HG03045 (cell line): ENCODE results near the gene SMCO2.

Source experiments
- ATAC-seq: cut with Tn5 transposase; IDR thresholded peaks from one replicate; pipeline ENCODE4 v1.9.1; 2021; ENCODE audit warnings: mild to moderate bottlenecking, moderate library complexity; ENCODE audit not compliant: unreplicated experiment

SMCO2 gene

DNA sequence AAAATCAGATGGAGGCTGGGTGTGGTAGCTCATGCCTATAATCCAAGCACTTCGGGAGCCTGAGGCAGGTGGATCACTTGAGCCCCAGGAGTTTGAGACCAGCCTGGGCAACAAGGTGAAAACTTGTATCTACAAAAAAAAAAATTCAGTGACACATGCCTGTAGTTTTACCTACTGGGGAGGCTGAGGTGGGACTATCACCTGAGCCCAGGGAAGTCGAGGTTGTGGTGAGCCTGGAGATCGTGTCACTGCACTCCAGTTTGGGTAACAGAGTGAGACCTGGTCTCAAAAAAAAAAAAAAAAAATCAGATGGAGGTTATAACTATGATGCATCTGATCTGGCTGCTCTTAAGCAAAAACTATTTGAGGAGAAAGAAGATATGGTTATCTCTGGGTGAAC lies 50.9 kb downstream of the SMCO2 start:
- ATAC-seq: no peak

DNA sequence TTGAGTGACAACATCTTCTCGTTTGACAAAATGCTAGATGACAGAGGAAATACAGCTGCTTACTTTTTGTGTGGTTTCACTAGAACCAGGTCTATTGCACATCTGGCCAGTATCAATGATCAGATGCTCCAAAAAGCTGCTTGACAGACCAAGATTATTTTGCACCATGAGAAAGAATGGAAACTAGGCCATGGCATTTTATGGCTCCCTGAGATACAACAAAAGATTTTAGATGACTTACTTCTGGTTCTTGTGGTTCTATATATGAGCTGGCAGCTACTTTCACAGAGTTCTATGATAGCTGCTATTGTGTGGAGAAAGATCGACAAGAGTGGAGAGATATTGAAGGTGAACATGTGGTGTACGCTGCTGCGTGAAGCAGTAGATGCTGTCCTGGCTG lies 51.6 kb downstream of the SMCO2 start:
- no peak for ATAC-seq

DNA sequence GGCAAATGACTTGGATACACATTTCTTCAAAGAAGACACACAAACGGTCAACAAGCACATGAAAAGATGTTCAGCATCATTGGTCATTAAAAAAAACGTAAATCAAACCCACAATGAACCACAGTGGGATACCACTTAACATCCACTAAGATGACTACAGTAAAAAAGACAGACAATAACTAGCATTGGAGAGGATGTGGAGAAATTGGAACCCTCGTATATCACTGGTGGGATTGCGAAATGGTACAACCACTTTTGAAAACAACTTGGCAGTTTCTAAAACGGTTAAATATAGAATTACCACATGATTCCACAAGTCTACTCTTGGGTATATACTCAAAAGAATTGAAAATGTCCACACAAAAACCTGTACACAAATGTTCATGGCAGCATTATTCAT lies 52.2 kb downstream of the SMCO2 start:
- no peak for ATAC-seq

DNA sequence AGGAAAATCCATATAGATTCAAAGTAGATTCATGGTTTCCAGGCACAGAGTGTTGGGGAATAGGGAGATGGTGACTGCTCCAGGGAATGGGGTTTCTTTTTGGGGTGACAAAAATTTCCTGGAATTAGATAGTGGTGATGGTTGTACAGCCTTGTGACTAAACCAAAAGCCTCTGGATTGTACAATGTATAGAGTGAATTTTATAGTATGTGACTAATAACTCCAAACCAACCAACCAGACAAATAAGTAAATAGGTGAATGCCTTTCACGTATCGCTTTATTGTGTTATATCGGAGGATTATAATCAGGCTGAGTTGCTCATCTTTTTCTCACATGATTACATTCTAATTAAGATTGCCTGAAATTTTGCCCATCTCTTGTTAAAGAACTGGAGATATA lies 52.8 kb downstream of the SMCO2 start:
- ATAC-seq: no peak

DNA sequence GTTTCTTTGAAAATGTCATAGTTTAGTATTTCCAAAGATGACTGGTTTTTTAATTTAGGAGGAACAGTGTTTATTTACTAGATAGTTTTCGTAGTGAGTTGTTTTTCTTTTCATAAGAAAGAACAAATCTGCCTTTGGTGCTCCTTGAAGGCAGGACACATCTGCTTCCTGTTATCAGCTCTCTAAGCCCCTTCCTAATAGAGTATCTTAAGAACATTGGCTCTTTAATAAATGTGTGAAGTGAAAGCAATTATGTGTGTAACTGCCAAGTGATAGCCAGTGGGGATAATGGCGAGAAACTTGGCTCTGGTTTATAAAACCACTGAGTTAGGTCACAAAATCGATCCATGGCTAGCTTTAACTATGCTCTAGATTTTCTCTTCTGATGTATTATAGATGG lies 54.0 kb downstream of the SMCO2 start:
- no peak for ATAC-seq

DNA sequence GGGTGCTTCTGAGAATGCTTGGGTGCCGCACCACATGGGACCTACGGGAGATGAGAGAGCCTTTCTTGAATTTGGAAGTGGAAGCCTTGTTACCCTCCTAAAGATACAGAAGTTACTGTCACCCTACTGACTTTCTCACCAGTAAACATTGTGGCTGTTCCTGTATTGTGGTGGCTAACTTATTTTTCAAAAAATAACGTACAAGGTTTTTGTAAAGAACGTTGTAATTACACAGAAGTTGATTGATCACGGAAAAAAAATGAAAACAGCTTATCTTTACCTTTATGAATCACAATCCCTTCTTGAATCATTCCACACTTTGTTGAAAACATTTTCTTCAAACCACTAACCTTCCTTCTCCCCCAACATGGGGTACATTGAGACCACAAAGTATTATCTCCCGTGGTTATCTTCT lies 55.5 kb downstream of the SMCO2 start:
- no peak for ATAC-seq

DNA sequence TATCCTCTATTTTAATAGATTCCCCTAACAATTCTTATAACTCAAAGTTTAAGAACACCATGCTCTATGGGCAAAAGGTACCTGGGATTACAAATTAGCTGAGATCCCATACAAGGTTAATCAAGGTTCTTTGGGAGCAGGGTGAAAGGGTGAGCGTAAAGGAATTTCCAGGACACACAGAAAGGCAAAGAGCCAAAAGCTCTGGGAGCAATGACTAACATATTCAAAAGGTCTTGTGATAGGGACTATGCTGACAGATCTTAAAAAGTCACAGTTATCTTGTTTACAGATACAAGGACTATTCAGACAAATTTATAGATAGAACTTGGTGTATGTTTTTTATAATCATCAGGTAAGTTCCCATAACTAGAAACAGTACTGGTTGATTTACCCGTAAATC lies 58.0 kb downstream of the SMCO2 start:
- ATAC-seq: no peak

DNA sequence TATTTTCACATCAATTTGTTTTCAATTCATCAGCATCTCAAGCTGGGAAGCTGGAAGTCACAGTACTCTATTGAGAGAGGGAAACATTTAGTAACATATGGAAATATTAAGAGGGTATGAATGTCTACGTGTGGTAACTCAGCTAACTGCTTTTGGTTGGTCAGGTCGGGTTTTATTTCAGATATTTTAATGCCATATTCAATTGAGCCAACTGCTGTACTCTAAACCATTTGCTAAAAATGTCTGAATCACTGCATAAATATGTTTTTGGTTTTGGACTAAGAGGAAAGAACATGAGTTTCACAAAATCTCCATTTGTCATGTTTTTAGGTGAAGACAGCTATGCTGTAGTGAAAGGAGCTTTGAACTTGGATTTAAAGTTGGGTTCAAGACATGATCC lies 58.6 kb downstream of the SMCO2 start:
- ATAC-seq: no peak

DNA sequence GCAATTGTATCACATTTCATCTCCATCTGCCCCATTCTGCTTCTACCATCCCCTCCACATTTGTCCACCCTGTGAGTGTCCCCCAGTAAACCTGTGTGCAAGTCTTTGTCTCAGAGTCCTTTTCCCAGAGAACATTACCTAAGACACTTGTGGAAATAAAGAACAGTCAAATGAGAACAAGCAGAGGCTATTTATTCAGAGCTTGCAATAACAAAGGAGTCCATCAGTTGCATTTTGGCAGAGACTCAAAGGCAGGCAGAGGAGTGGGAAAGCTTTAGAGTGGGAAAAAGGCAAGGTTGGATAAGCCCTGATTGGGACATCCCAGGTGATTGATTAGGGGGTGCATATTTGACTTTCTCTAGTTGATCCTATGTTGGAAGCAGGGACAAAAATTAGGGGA lies 59.2 kb downstream of the SMCO2 start:
- no peak for ATAC-seq

DNA sequence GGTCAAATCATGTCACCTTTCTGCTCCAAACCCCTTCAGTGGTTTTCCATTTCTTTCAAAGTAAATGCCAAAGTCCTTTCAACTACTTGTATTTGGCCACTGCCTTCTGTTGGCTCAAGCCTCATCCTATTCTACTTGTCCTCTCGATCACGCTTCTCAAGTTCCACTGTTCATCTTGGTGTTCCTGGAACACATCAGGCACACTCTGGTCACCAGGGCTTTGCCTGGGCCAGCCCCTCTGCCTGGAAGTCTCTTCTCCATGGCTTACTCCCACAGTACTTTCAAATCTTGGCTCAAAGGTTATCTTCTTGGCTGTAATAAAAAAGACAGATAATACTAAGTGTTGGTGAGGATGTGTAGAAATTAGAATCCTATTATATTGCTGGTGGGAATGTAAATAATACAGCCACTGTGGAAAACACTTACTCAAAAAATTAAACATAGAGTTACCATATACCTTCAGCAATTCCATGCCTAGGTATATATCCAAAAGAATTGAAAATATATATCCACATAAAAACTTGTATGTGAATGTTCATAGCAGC lies 60.2 kb downstream of the SMCO2 start:
- no peak for ATAC-seq

DNA sequence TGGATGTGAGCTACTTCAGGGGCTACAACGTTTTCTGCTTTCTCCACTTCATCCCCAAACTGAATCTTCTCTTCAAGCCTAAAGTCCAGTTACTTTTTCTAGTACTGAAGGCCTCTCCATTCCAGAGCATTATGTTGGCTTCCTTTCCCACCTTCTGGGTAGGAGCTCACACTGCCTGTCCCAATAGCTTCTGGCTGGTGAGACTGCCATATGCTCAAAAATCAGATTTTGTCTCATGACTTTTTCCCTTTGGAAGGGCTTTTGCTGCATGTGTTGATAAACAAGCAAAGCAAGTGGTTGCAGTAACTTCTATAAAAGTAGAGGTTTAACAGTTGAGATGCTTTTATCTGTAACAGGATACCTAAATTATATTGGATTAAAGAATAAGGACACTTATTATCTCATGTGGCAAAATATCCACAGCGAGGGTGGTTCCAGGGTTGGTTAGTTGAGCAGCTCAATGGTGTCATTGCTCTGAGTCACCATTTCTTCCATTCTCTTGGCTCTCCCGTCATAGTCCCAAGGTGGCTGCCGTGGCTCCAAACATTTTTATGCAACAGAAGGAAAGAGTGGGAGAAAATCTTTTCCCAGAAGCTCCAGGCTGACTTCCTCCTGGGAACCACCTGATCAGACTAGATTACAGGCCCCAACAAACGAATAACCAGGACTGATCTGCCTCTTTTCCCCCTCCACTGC lies 62.3 kb downstream of the SMCO2 start:
- ATAC-seq: no peak

DNA sequence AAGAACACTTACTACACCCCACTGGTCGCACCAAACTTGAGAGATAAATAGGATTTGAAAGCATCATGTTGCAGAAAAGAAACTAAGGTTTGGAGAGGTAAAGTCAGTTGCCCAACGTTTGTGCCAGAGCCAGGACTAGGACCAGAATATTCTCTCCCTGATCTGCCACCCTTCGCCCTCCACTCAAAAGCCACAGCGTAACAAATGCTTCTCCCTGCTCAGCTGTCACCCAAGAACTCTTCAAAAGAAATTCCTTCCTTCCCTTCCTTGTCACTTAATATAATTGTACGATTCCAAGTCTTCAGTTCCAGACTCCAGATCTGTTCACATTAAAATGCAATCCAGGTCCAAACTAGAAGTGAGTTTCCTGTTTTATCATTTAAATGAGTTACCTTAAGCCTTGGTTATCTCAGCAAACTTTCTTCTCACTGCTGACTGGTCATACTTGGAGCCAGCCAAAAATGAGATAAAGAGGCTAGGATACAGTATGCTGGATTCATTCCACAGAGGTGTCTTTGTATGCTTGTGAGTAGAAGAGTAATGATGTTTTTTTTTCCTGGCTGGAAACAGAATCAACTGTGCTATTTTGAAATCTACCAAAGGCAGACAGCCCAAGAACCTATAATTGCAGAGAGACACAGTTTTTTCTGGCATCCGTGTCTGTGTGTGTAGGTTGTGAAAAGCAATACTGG lies 64.6 kb downstream of the SMCO2 start:
- no peak for ATAC-seq

DNA sequence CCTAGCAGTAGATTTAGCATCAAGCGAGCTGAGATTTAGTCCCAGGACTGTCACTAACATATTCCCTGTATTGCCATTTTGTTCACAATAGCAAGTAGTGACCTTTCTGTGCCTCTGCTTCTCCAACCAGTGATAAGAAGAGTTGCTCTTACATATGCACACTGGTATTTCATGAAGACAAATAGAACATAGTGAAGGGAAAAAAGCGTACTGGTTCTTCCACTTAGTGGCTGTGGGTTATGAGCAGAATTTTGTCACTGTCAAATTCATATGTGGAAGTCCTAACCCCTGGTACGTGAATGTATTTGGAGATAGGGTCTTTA lies 65.1 kb downstream of the SMCO2 start:
- ATAC-seq: no peak

DNA sequence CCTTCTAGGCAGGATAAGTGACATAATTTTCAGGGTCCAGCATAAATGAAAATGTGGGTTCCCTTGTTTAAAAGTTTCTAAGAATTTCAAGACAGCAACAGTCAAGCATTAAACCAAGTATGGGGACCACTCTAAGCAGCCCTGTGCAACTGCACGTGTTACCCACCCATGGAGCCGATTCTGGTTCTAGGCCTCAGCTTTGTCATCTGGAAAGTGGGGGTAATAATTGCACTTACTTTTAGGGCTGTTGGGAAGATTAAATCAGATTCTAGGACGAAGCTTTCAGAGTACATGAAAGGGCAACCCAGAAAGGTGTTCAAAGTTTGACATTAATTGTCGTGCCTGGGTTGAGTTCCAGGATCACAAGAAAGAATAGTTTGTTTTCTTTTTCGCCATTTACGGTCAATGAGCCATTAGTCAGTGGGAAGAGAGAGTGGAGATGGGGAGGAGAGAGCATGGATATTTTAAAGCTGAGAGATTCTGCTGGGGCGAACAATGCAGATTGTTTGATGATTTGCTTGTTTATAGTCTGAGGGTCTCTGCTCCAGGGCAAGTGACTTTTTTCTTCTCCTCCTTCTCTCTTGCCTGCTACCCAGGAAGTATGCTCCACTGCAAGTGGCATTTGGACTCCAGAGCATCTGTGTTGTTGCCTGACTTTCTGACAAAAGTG lies 66.8 kb downstream of the SMCO2 start:
- ATAC-seq: no peak

DNA sequence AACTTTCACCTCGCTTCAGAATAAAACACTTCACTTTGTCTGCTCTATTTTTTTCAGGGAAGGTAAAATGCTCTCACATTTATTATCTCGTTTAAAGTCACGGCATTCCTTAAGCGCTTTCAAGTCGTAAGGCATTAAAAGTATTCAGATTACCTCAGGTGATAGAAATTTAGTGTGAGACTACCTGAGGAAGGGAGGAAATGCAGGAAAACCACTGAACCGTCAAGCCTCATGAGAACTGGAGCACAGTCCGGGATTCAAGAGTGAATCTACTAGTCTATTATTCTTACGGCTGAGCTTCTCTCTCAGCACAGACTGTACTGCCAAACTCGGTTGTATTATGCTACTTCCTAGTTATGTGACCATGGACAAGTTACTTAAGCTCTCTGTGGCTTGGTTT lies 69.1 kb downstream of the SMCO2 start:
- no peak for ATAC-seq

DNA sequence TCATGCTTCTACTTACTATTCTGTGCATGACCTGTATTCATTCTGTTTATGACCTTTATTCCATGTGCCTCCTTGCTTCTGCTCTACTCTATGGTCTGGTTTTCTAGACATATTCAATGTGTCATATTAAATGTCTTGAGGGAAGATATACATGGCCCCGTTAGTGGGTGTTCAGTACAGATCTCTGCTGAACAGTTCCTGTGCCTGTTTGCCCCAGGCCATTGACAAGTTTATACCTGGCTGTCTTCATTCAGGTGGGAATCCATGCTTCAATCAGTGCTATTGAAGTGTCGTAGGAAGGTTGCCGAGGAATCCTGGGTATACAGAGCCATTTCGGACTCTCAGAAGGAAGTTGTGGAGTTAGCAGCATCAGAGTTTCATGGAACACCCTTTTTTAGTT lies 70.1 kb downstream of the SMCO2 start:
- ATAC-seq: no peak

DNA sequence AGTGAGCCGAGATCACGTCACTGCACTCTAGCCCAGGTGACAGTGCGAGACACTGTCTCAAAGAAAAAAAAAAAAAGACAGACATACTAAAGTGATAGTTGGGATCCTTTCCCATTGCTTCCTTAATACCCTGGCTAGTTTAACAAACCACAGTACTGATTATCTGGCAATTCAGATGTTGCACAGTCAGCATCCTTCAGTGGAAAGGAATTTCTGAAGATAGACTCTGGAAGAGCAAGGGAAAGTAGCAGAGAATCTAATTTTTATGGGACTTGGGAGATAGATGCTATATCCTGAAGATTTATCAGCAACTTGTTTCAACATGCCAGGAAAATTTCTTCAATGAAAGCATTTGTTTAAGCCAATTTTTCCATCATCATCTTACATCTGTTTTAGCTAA lies 71.0 kb downstream of the SMCO2 start:
- ATAC-seq: no peak

DNA sequence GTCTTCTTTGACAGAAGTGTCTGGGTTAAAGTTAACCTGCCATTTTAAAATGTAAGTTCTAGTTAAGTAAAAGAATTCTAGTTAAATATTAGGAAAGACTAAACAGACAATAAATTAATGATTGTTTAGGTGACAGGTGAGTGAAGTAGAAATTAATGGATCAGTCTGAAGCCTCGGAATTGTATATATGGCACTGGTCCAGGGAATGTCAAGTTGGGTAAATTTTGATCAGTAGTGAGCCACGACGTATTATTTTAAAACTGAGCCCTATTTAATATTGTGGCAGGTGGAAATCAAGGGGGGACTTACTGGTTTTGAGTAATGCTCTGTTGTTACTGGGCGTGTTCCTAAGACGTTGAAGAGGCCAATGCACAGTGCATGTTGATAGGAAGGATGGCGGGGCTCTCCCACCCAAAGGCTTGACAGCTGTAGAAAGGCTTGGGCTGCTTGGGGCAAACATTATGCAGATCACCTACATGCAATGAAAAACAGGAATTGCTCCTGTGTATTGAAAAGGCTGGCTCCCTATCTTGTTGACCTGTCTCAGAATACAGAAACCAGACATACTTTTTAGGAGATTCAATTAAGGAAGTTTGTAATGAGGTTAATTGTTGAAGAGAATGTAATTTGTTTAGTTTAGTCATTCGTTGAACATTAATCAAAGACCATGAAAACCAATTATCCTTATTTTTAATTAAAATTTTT lies 71.6 kb downstream of the SMCO2 start:
- ATAC-seq: no peak

DNA sequence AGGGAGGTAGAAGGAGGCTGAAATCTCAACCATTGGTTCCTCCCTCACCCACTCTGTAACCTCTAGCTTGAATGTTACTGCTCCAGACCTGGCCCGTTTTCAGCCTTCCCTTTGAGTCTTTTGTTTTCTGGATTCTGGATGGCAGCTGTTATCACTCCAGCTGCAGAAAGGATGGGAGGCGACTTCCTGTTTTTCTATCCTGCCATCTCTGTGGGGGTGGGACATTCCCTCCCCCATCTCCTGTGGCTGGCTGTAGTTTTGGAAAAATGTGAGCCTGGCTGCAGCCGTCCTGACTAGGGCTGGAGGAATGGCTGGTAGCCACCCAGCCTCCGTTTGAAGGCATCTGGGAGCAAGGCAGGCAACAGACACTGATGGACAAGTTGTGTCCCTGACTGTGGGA lies 74.5 kb downstream of the SMCO2 start:
- ATAC-seq: no peak

DNA sequence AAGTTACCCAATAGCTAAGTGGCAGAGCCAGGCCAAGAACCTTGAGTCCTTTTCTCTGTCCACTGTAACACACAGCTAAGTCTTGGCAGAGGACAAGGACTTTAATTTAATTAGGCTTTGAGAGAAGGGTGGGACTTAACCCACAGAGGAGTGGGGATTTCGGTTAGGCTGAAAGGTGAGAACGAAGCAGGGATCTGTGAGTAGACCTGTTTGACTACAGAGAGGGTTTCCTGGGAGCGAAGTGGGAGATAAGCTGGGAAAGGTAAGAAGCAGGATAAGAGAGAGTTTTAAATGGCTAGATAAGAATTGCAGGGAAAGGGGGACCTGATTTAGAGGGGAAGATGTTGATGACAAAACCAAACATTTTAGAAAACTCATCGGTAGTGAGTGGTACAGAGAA lies 75.4 kb downstream of the SMCO2 start:
- ATAC-seq: no peak

DNA sequence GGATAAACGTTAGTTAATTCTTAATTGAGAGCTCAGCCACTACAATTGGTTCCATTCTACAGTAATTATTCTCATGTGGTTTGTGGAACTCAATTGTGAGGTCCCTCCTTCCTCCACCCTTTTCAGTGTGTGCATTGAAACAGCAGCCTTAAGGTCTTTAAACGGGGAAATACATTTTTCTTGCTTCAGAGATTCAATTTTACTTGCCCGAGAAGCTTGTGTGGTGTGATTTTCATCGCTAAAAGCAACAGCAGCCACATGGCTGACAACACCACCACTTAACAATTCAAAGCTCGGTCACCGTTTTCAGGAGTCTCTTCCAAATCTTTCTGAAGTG lies 76.7 kb downstream of the SMCO2 start:
- ATAC-seq: peak; percentile 3
